ENCODE measurements around the gene PPP1R3E.

PPP1R3E gene

DNA sequence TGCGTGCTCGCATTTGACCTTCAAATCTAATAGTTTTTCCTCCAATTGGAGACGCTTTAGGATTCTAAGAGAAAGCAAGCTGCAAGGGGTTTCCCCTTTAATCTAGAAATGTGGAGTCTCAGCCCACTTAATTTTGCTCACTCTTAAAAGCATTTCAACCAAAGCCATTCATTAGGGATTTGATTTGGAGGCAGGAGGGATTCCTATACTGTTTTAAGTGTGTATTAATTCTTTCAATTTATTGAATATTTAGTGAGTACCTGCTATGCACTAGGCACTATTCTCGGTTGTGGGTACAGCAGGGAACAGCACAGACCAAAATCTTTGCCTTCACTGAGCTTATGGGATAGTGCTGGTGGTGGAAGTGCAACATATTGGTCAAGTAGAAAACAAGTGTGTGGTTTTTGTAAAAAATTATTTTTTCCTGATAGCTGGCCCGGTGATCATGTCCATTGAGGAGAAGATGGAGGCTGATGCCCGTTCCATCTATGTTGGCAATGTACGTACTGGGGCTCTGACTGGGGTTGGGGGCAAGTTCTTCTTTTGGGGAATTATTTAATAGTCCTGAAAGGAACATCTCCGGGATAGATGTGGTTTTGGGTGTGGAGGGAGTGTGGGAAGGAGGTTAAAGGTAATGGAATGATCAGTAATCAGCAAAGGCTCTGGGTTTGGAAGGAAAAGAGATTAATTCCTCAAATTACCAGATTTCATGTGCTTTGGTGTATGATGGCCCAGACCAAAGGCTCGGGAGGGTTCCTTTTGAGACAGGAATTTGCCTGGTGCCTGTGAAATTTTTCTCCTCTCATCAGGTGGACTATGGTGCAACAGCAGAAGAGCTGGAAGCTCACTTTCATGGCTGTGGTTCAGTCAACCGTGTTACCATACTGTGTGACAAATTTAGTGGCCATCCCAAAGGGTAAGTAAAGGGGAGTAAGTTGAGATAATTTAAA lies 20.2 kb upstream of the PPP1R3E start:
- DNase-seq = peak; percentile 27

- DNase-seq = peak; percentile 56
Observed at GRCh38 chr14:23321572-23322547, 19.2 kb upstream of the PPP1R3E start.

- DNase-seq = peak; percentile 100
Observed at GRCh38 chr14:23320584-23321571, 18.2 kb upstream of the PPP1R3E start, which contains the start of gene PABPN1. TSS of gene PABPN1 (plus strand) at chr14:23321457. CDS start at chr14:23321470, 13 bp downstream.

DNA sequence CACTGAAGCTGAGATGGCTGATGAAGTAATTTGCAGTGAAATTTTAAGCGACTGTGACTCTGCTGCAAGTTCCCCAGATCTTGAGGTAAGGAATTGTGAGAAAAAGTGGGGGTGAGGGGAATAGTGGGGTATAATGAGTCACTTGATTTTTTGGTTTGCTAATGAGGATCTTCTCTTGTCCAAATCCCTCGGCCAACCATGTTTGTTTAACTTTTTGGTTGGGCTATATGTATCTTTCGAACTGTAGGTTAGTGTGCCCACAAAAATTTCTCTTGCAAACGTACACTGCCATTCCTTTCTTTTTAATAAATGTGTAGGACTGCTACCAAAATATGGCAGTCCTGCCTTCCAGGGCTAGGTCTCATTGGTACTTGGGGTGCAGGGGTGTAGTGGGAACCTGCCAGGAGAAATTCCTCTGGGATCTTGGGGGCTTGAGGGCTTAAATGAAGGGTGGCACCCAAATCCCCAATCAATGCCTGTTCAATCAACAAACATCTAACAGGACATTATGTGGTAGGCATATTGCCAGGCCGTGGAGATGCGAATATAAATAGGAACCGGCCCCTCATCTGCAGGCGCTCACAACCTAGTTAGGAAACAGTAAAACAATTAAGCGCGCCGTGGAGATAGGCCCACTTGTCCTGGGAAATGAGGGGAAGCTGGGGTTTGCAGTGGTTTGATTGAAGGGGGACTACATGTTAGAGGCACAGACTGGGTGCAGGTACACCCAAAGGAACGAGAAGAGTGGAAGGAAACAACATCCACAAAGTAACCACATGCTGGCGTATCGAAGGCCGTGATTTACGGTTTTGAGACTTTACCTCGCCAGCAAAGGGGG lies 17.3 kb upstream of the PPP1R3E start:
- DNase-seq = no peak

DNA sequence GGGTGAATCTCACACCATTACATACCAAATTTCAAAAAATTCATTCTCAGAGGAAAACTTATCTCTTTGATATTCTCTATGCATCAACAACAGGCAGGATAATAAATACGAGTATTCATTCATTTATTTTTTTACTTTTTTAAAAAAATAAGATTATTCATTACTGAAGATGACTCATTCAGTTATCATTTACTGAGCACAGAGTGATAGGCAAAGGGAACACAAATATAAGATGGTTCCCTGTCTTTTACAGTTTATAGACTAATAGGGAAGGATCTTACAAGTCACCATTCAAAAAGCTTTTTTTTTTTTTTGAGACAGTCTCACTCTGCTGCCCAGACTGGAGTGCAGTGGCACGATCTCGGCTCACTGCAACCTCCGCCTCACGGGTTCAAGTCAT lies 13.6 kb upstream of the PPP1R3E start:
- DNase-seq = no peak

GRCh38 chr14:23310546-23310945 lies 7.9 kb upstream of the PPP1R3E start:
- DNase-seq = no peak

- DNase-seq = no peak
Observed at GRCh38 chr14:23308721-23309445, 6.2 kb upstream of the PPP1R3E start.

GRCh38 chr14:23307687-23308644 lies 5.3 kb upstream of the PPP1R3E start:
- DNase-seq = no peak

DNA sequence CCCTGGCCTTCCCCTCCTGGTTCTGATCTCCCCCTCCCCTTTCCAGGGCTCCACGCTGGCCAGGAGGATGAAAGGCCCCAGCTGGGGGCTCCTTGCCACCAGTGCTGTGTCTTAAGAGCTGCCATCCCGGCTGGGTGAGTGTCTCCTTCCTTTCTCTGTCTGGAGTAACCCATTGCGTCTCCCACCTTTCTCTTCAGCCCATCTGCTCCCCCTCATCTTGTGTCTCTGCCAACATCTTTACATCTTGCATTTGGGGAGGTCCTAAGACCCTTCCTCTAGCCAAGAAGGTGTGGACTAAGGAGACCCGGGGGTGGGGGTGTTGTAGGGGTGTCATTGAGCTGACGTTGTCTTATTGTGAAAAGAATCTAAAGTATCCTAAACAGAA lies 4.5 kb upstream of the PPP1R3E start:
- DNase-seq = no peak

DNA sequence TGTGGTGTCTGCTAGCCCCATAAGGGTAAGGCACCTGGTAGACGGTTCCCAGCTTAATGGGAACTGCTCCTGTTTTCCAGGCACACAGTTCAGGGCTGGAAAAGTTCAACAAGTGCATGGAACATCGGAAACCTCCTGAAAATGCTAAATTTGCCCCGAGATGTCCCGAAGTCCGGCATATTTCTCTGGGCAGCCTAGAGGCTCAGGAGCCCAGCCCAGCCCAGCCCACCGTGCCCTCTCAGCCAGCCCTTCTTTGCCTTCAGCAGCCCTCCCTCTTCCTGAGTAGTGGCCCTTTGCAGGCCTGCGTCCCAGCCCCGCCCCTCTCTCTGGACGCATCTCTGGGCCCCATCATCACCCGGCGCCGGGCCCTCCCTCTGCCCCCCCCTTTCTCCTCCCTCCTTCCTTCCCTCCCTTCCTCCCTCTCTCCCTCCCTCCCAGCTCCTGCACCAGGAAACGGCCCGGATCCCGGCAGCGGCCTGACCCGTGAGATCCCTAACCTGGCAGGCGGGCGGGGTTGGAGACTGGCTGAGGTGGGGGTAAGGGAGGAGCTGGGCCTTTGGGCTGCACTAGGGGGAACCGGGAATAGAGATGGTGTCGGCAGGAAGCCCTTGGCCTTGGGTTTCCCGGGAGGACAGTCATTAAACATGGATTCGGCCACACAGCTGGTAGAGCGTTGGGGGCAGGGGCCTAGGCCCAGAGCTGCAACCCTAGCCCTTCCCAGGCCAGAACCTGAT lies 3.9 kb upstream of the PPP1R3E start, which contains the start of gene BCL2L2:
Gene BCL2L2 (plus strand): TSS at position 422 of the 734 bp plus-strand sequence. CDS start 935 bp downstream, outside the sequence.
- DNase-seq = peak; percentile 83

- no peak for DNase-seq
Observed at GRCh38 chr14:23301969-23302289, 730 bp downstream of the PPP1R3E start.

DNA sequence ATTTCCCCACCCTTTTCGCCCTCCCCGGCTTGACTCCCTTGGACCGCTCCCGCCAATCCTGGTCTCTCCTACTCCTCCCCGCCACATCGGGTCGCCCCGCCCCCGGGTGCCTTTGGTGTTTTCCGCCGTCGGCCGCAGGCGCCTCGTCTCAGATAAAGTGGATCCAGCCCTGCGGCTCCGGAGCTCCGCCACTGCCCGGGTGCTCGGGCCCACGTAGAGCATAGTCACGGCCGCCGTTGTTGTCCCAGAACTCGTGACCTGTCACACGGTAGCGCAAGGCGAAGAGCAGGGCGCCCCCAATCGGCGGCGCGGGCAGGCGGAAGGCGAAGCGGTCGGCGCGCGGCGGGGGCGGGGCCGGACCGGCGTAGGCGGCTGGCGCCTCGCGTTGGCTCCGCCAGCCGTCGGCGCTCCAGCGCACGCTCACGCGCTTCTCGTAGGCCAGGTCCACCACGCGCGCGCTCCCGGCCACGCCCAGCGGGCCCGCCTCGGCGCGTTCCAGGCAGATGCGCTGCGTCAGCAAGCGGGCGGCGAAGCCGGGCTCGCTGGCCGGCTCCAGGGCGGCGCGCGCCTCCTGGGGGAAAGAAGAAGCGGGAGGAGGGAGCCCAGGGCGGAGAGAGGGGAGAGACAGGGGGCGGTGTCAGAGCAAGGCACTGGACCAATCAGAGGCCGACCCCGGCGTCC lies 1.2 kb downstream of the PPP1R3E start:
- peak; percentile 97 for DNase-seq

DNA sequence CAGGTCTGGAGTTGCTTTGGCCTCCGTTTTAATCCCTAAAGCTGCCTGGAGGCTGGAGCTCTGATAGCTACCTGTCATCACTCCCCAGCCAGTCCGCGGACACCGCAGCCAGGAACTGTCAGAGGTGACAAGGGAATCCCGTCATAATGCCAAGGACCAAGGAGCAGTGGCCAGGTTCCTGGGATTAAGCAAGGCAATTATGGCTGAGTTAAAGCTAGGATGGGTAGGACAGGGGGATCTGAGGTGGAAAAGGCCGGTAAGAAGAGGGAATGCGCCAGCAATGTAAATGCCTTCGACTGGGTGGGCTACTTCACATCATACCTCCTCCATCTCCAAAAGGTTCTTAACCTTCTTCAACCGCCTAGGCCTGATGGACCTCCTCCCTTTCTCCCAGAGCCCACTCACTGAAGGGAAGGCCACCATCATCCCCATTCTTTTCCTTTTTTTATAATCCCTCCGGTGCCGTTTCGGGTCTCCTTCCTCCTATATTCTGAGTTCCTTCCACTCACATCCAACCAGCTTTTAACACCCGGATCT lies 1.9 kb downstream of the PPP1R3E start:
- no peak for DNase-seq

DNA sequence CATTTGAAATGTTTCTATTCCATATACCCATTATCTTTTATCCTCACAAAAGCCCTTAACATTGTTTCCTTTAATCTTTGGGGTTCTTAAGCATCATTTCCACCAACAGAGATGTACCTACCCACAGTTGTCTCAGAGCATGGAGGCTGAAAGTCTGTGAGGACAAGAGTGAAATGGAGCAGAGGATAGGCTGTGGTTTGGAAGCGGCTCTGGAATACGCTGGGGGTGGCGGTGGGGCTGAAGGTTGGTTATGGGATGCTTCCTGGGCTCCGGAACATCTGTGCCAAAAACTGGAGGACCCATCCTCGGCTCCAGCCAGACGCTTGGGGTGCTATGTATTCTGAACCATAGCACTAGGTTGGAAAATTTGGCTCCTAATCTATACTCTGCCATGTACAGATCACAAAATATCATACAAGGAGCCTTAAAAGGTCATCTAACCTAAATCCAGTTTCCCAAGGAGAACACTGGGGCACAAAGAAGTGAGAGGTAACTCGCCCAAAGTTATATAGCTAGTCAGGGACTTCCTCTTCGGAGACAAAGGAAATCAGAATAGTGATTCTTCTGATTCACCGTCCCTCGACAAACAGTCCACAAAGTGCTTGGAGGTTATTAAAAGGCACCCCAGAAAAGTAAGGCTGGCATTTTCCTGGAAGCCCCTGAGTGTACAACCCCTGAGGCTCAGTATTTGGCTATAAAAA lies 2.5 kb downstream of the PPP1R3E start:
- no peak for DNase-seq

GRCh38 chr14:23299211-23299957 lies 3.3 kb downstream of the PPP1R3E start:
- peak; percentile 73 for DNase-seq

DNA sequence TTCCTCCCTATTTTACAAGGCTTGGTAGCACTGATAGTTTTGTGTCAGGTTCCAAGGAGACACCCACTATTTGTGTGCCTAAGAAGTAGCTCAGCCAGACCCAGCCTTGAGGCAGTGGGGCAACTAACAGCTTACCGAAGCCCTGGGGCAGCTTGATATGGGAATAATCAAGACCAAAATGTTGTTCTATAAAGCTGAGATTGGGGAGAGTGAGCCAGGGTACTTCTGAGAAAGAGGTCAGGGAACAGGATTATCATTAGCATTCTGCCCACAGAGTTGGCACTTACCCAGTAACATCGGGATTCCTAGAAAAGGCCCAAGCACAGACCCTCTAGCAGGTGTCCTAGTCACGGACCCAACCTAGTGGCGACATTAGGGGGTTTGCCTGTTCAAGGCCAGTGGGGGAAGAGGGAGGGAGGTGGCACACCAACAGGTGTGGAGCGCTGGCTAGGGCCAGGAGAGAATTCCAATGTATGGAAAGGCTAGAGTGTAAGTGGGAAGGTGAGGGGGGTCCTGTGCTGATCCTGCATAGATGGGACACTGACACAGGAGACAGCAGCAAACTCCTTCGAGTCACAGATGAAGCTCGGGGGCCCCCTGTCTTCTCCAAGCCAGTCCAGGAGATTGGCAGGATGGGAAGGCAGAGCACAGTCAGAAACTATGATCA lies 4.9 kb downstream of the PPP1R3E start:
- DNase-seq = peak; percentile 91

All from hematopoietic multipotent progenitor cell treated with erythropoietin and hydrocortisone succinate and interleukin-3 and kit ligand, for 8 days (in vitro differentiated cells).